ENCODE measurements around the gene FAM107B. TPM values are rescaled to one million over a fixed set of nuclear protein-coding genes. Genes with fewer than 3 reads are reported as not detected.

The FAM107B gene
- total RNA-seq, 1 donor from 2014 or later, result 43.0 TPM

- H3K4me1 ChIP-seq, result peaks cover 16% of the 10 kb centered on the region
- TF ChIP-seq EZH2 (IDR thresholded peaks at IDR 0.05), result no peak
- no peak for TF ChIP-seq EZH2phosphoT487 (IDR thresholded peaks at IDR 0.05)
- TF ChIP-seq CTCF (IDR thresholded peaks at IDR 0.05), result no peak
- H3F3A ChIP-seq (ENCODE audit: low read depth), result peaks cover 17% of the 10 kb centered on the region
- no peak overlapping the region for H2AFZ ChIP-seq (replicated peaks)
- Mint-ChIP-seq H3K4me3 (no peak overlapping the region), H3K4me1 (peaks cover 4% of the 10 kb centered on the region), H3K9me3 (no peaks in the 10 kb centered on the region), H3K27me3 (ENCODE audit: insufficient read depth, low read depth) (peaks cover 2% of the 10 kb centered on the region), H3K27ac (no peak overlapping the region), H3K36me3 (no peaks in the 10 kb centered on the region)
- H3K9ac ChIP-seq, result no peak overlapping the region
- no peaks in the 10 kb centered on the region for H3K9me3 ChIP-seq (ENCODE audit: low read depth)
- no peak overlapping the region for H3K27ac ChIP-seq
- no peaks in the 10 kb centered on the region for H4K20me1 ChIP-seq (ENCODE audit: low read depth)
- H3K27me3 ChIP-seq, result no peaks in the 10 kb centered on the region
- no peak for DNase-seq (ENCODE audit: low spot score)
- no peak overlapping the region for H3K4me2 ChIP-seq
- no peaks in the 10 kb centered on the region for H3K36me3 ChIP-seq
- no peaks in the 10 kb centered on the region for H3K79me2 ChIP-seq (ENCODE audit: low read depth)
- H3K4me3 ChIP-seq, result no peak overlapping the region
Observed at GRCh38 chr10:14499601-14499904, 275.1 kb downstream of the FAM107B start.

- H3K36me3 ChIP-seq, result no peaks in the 10 kb centered on the region
- H3K4me3 Mint-ChIP-seq, result no peak overlapping the region
Observed at GRCh38 chr10:14498326-14498725, 276.4 kb downstream of the FAM107B start.

GRCh38 chr10:14491811-14492210 lies 282.9 kb downstream of the FAM107B start:
- Mint-ChIP-seq H3K36me3 (no peaks in the 10 kb centered on the region), H3K4me3 (no peak overlapping the region), H3K27ac (no peak overlapping the region), H3K9me3 (no peaks in the 10 kb centered on the region), H3K4me1 (peaks cover 5% of the 10 kb centered on the region), H3K27me3 (ENCODE audit: insufficient read depth, low read depth) (no peaks in the 10 kb centered on the region)
- Histone ChIP-seq H3K36me3 (no peaks in the 10 kb centered on the region), H3K79me2 (ENCODE audit: low read depth) (no peaks in the 10 kb centered on the region), H2AFZ (replicated peaks) (no peak overlapping the region), H3K9ac (no peak overlapping the region), H3K4me1 (no peaks in the 10 kb centered on the region), H3F3A (ENCODE audit: low read depth) (no peaks in the 10 kb centered on the region), H3K27me3 (no peaks in the 10 kb centered on the region), H3K9me3 (ENCODE audit: low read depth) (no peaks in the 10 kb centered on the region), H3K4me2 (no peak overlapping the region), H3K4me3 (no peak overlapping the region), H4K20me1 (ENCODE audit: low read depth) (no peaks in the 10 kb centered on the region), H3K27ac (no peak overlapping the region)
- no peak for DNase-seq (ENCODE audit: low spot score)
- no peak for TF ChIP-seq CTCF (IDR thresholded peaks at IDR 0.05)
- no peak for TF ChIP-seq EZH2phosphoT487 (IDR thresholded peaks at IDR 0.05)
- no peak for TF ChIP-seq EZH2 (IDR thresholded peaks at IDR 0.05)

More at GRCh38 chr10:14498326-14498725, 276.4 kb downstream of the FAM107B start:
- Mint-ChIP-seq H3K4me1 (peaks cover 4% of the 10 kb centered on the region), H3K27me3 (ENCODE audit: insufficient read depth, low read depth) (peaks cover 2% of the 10 kb centered on the region), H3K36me3 (no peaks in the 10 kb centered on the region), H3K9me3 (no peaks in the 10 kb centered on the region), H3K27ac (no peak overlapping the region)
- Histone ChIP-seq H2AFZ (replicated peaks) (no peak overlapping the region), H3K4me1 (peaks cover 16% of the 10 kb centered on the region), H3K79me2 (ENCODE audit: low read depth) (no peaks in the 10 kb centered on the region), H3K9me3 (ENCODE audit: low read depth) (no peaks in the 10 kb centered on the region), H3K4me3 (no peak overlapping the region), H3K27me3 (no peaks in the 10 kb centered on the region), H3K9ac (no peak overlapping the region), H4K20me1 (ENCODE audit: low read depth) (no peaks in the 10 kb centered on the region), H3F3A (ENCODE audit: low read depth) (peaks cover 17% of the 10 kb centered on the region), H3K27ac (no peak overlapping the region), H3K4me2 (no peak overlapping the region)
- no peak for TF ChIP-seq CTCF (IDR thresholded peaks at IDR 0.05)
- no peak for TF ChIP-seq EZH2 (IDR thresholded peaks at IDR 0.05)
- TF ChIP-seq EZH2phosphoT487 (IDR thresholded peaks at IDR 0.05), result no peak
- no peak for DNase-seq (ENCODE audit: low spot score)

All from neural progenitor cell (in vitro differentiated cells).